Measurements from ENCODE around the gene ZNF277. TPM values are rescaled to one million over a fixed set of nuclear protein-coding genes. Genes with fewer than 3 reads are reported as not detected.

The ZNF277 gene
- total and polyA plus RNA-seq, 2 donors (not counting 3 experiments of a cell fraction or from before 2014, with no cell fraction given): 7.8 to 22.6 TPM

GRCh38 chr7:112180223-112180622, 26.3 kb upstream of the ZNF277 start:
- H3K79me2 ChIP-seq (ENCODE audit: control insufficient read depth, insufficient read depth, low read length): peaks cover 100% of the 10 kb centered on the region
- H3K27ac ChIP-seq (ENCODE audit: insufficient read depth, low read depth, low read length): no peak overlapping the region
- no peak overlapping the region for H2AFZ ChIP-seq (ENCODE audit: low read depth, low read length)
- no peak overlapping the region for H3K4me3 ChIP-seq (replicated peaks in 1 of 3; ENCODE audit: insufficient read depth in 1 of 3, low read depth in 1 of 3, low read length in 3 of 3)
- H3K36me3 ChIP-seq (ENCODE audit: control insufficient read depth in 2 of 2, extremely low read depth in 1 of 2, insufficient read depth in 2 of 2, low read length in 2 of 2): no peaks in the 10 kb centered on the region
- H3K9me3 ChIP-seq (replicated peaks; ENCODE audit: control insufficient read depth, insufficient read depth, low read length): no peaks in the 10 kb centered on the region
- intact Hi-C loops (cut with micrococcal nuclease) (no loop called here), dilution Hi-C loops (cut with MboI; ENCODE audit: extremely low pct_ligation_motif_present, low sequenced_read_pairs) (no loop called here)
- DNase-seq (ENCODE audit: low read depth, low spot score) (no peak), FAIRE-seq (no peak)
- no peak overlapping the region for H3K4me2 ChIP-seq (ENCODE audit: insufficient read depth, low read length)
- POLR2A ChIA-PET: no interaction called here
- H3K27me3 ChIP-seq (ENCODE audit: control insufficient read depth in 2 of 2, insufficient read depth in 2 of 2, low read length in 2 of 2): no peaks in the 10 kb centered on the region
- no peak for TF ChIP-seq FOS (IDR thresholded peaks at IDR 0.05; ENCODE audit: borderline replicate concordance, insufficient read depth, low read length)
- TF ChIP-seq GATA2 (IDR thresholded peaks at IDR 0.05; ENCODE audit: insufficient read depth, insufficient read length, low read depth, low read length): no peak
- TF ChIP-seq CTCF (IDR thresholded peaks at IDR 0.05; ENCODE audit: extremely low read depth in 1 of 2, insufficient read depth in 1 of 2, low read depth in 1 of 2, low read length in 2 of 2): no peak
- TF ChIP-seq MYC (IDR thresholded peaks at IDR 0.05; ENCODE audit: low read depth, low read length): no peak
- no peak for TF ChIP-seq MAX (IDR thresholded peaks at IDR 0.05; ENCODE audit: insufficient read depth, insufficient read length)
- no peak for TF ChIP-seq POLR2AphosphoS5 (IDR thresholded peaks at IDR 0.05; ENCODE audit: insufficient read depth, low read depth, low read length)
- TF ChIP-seq POLR2A (IDR thresholded peaks at IDR 0.05; ENCODE audit: low read depth, low read length): no peak
- TF ChIP-seq JUN (IDR thresholded peaks at IDR 0.05; ENCODE audit: borderline replicate concordance, insufficient read depth, insufficient read length, low read depth): no peak
- no peak for TF ChIP-seq EZH2 (IDR thresholded peaks at IDR 0.05; ENCODE audit: borderline replicate concordance, low read depth, low read length, severe bottlenecking)
- no peaks in the 10 kb centered on the region for H4K20me1 ChIP-seq (replicated peaks; ENCODE audit: control insufficient read depth, extremely low read depth, insufficient read depth, low read length)
- no peaks in the 10 kb centered on the region for H3K9me1 ChIP-seq (replicated peaks; ENCODE audit: control insufficient read depth, extremely low read depth, insufficient read depth, low read length)
- CTCF ChIA-PET: interaction anchor here (1.6 to 2.3 kb wide), 2 partner anchors 18 to 20 kb away, joined by 4 to 8 read pairs; no protein-coding TSS in a partner anchor
- peaks cover 44% of the 10 kb centered on the region for H3K4me1 ChIP-seq (ENCODE audit: control insufficient read depth, extremely low read depth, insufficient read depth, low read length)
- H3K9ac ChIP-seq (replicated peaks; ENCODE audit: extremely low read depth, insufficient read depth, low read length): no peak overlapping the region
- no TSS peak for BruUV-seq (replicated peaks)

Data from endothelial cell of umbilical vein (primary cell).